HuH-7 (cell line): Measurements from ENCODE around the gene KRT6C.
"Not testable (repeated sequence)": the region's sequence is repeated elsewhere in the genome, so short reads cannot be mapped to it uniquely, and the experiment has no call there.

Source experiments
- DNase-seq: peaks from one replicate; pipeline ENCODE4 v3.0.0; 2011; ENCODE audit warnings: low spot score

KRT6C gene

GRCh38 chr12:52499806-52500560 is 26.4 kb upstream of the KRT6C start:
- DNase-seq, result no peak

- DNase-seq, result no peak
Observed at GRCh38 chr12:52498946-52499345, 25.3 kb upstream of the KRT6C start.

- DNase-seq, result no peak
Observed at GRCh38 chr12:52497975-52498374, 24.4 kb upstream of the KRT6C start.

- DNase-seq, result no peak
Observed at GRCh38 chr12:52496590-52497071, 23.0 kb upstream of the KRT6C start.

- DNase-seq, result no peak
Observed at GRCh38 chr12:52496054-52496453, 22.4 kb upstream of the KRT6C start.

GRCh38 chr12:52495389-52495788 is 21.8 kb upstream of the KRT6C start:
- no peak for DNase-seq

GRCh38 chr12:52494518-52494917 is 20.9 kb upstream of the KRT6C start:
- DNase-seq, result no peak

- DNase-seq, result no peak
Observed at GRCh38 chr12:52494100-52494499, 20.5 kb upstream of the KRT6C start.

GRCh38 chr12:52493172-52493571 is 19.6 kb upstream of the KRT6C start, which contains the start of gene KRT6A:
Gene KRT6A, minus strand, starts transcription at chr12:52493257. Its CDS starts 69 bp downstream, at chr12:52493188.
- DNase-seq, result no peak

GRCh38 chr12:52492405-52492804 is 18.8 kb upstream of the KRT6C start:
- not testable (repeated sequence) for DNase-seq

- not testable (repeated sequence) for DNase-seq
Observed at GRCh38 chr12:52491495-52491894, 17.9 kb upstream of the KRT6C start.

GRCh38 chr12:52488736-52489135 is 15.1 kb upstream of the KRT6C start:
- no peak for DNase-seq

- DNase-seq, result not testable (repeated sequence)
Observed at GRCh38 chr12:52487744-52488443, 14.3 kb upstream of the KRT6C start.

GRCh38 chr12:52487211-52487610 is 13.6 kb upstream of the KRT6C start:
- DNase-seq, result no peak

- no peak for DNase-seq
Observed at GRCh38 chr12:52486166-52487105, 12.8 kb upstream of the KRT6C start.

GRCh38 chr12:52480073-52480472 is 6.5 kb upstream of the KRT6C start:
- no peak for DNase-seq

- no peak for DNase-seq
Observed at GRCh38 chr12:52477651-52478050, 4.0 kb upstream of the KRT6C start.

- DNase-seq, result no peak
Observed at GRCh38 chr12:52474212-52474611, 607 bp upstream of the KRT6C start.

- no peak for DNase-seq
Observed at GRCh38 chr12:52469853-52470252, 3.8 kb downstream of the KRT6C start.

GRCh38 chr12:52464897-52465296 is 8.7 kb downstream of the KRT6C start:
- no peak for DNase-seq

GRCh38 chr12:52461693-52462092 is 11.9 kb downstream of the KRT6C start:
- no peak for DNase-seq

GRCh38 chr12:52458861-52459260 is 14.7 kb downstream of the KRT6C start:
- no peak for DNase-seq
